G401 (cell line): ENCODE data around the gene BCAS1. TPM values are rescaled to one million over a fixed set of nuclear protein-coding genes. Genes with fewer than 3 reads are reported as not detected.
"Not testable (repeated sequence)": the region's sequence is repeated elsewhere in the genome, so short reads cannot be mapped to it uniquely, and the experiment has no call there.

ENCODE experiments used
- DNase-seq: peaks from one replicate; pipeline ENCODE4 v3.0.0-alpha.2; 2015; ENCODE audit warnings: low spot score
- in situ Hi-C: cut with HindIII; loops from 2 replicates; pipeline ENCODE4 v1.10.0; 2016; ENCODE audit warnings: low sequenced_read_pairs, mixed read lengths
- total RNA-seq: library from RNA; depleted of rRNA; stranded (reverse); fragments of >200 nt; shearing (Covaris generic); gene quantifications from 2 replicates; pipeline ENCODE4 v1.2.3, GENCODE V29; 2014

Gene BCAS1
- total RNA-seq, 1 experiment from 2014 or later = not detected

DNA sequence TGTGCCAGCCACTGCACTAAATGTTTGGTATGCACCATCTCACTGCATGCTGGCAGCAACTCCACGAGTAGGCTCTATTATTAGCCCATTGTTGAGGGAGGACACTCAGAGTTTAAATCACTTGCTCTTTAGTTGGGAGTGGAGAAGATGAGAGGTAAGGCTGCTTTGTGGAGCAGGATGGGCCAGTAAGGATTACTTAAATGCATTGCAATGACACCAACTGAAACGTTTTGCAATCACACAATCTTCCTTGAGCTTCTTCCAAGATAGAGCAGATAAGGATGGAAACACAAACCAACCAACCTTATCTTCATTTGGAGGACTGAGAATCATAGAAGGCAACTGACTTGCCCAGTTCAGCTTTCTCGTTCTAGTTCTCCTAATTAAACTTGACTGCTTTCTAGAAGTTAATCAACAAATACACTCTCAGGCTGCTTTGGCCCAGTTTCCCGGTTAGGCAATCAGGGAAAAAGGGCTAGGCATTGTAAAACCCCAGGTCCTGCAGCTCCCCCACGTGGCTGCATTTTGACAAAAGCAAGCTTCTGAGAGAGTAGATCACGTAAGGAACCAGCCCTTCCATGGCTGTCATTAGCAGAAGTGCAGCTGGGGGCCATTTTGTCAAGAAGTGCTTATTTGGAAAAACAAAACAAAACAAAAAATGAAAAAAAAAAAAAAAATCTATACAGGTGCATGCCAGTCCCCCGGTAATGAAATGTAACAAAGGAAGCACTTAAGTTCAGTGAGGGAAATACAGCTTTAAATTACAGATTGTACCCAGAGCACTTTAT lies 130.6 kb downstream of the BCAS1 start:
- peak; percentile 74 for DNase-seq
- in situ Hi-C loops = no loop called here

DNA sequence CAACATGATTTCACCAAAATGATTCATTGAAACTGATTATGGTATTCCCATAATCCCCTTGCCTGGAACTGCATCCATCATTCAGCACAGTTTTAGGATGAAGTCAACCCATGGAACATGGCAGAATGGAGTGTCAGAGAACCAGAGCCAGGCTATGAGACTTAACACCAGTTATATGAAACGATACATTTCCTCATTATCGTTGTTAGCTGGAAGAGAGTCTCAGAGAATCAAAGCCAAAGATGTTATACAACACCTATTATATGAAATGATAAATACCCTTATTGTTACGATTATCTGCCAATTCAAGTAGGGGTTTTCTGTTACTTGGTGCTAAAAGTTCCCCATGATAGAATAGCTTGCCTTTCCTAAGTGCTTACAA lies 131.2 kb downstream of the BCAS1 start:
- in situ Hi-C loops = no loop called here
- DNase-seq = no peak

- DNase-seq = no peak
- in situ Hi-C loops = no loop called here
Measured at GRCh38 chr20:53938739-53939138, 131.7 kb downstream of the BCAS1 start.

DNA sequence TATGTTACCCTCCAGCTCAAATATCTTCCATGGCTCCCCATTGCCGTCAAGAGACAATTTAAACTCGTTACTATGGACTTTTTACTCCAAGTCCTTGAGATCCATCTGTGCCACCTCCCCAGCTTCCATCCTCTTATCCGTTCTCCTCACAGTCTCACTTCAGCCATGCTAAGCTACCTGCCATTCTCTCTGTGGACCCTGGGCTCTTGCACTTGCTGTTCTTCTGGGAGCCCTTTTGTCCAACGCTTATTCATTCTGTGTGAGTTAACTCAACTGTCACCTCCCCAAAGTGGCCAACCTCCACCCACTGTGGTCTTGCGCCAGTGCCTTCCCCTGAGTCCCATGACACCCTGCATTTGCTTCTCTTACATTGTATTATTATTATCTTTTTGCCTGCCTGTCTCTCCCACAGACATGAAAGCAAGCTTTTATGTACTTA lies 132.4 kb downstream of the BCAS1 start:
- in situ Hi-C loops = no loop called here
- no peak for DNase-seq

DNA sequence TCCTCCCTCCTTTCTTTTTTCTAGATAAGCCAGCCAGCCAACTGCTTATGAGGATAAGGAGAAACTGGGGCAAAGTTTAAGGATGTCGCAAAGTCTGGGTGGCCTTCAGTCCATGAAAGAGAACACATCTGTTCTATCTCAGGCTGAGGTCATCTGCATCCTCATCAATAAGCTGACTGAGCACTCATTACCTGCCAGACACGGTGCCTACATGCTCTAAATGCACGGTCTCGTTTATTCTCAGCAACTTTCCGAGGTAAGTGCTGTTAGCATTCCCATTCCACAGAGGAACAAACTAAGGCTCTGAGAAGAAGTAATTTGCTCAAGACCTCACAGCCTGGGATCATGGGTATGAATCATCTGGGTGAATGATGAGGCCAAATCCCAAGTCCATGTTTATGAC lies 133.1 kb downstream of the BCAS1 start:
- in situ Hi-C loops = no loop called here
- DNase-seq = no peak

DNA sequence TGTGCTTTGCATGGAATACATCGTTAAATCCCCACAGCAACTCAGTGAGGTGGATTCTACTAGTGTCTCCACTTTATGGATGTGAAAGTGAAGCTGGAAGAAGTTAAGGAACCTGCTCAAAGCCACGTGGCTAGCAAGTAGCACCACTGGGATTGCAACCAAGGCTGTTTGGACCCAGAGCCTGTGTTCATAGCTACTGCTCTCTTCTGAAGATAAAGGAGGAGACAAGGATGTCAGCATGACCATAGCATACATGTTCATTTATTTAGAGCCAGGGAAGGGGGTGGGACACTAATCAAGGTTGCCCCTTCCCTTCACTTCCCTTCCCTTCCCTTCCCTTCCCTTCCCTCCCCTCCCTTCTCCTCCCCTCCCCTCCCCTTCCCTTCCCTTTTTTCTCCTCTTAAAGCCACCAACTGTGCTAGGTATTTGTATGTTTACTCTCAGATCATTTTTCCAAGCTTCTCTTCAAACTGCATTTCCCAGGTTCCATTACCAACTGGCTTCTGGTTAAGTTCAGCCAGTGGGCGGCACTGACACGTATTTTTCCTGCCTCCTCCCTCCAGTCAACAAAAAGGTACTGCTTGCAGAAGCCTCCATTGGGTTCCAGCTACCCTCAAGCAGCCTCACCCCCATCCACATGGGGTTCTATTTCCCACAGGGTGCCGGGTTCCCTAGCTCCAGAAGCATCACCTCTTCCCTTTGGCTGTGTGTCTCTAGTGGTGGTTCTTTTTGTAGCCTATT lies 134.9 kb downstream of the BCAS1 start:
- in situ Hi-C loops = no loop called here
- DNase-seq = no peak

GRCh38 chr20:53934421-53935343 lies 135.7 kb downstream of the BCAS1 start:
- in situ Hi-C loops = no loop called here
- no peak for DNase-seq

DNA sequence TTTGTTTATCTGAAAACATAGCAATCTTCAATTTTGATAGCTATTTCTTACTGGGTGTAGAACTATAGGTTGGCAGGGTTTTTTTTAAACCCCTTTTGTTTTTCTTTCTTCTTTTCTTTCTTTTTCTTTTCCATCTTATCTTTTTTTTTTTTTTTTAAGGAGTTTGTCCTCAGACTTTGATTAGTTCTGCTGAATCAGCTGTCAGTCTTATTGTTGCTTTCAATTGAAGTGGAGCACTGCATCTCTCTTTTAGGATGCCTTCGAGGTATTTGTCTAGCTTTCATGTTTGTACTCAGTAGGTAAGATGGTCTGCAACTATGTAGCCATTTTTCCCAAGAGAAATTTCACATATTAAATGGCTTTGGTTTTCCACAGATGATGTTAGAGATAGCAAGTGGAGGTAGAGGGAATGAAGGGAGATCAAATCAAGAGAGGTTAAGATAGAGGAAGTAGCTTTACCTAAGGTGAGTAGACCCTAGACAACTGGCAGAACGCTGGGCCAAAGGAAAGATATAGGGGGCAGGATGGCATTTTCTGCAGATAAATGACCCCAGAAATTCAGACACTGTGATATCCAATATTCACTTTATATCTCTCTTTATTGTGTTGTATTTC lies 137.1 kb downstream of the BCAS1 start:
- no peak for DNase-seq
- in situ Hi-C loops = no loop called here

DNA sequence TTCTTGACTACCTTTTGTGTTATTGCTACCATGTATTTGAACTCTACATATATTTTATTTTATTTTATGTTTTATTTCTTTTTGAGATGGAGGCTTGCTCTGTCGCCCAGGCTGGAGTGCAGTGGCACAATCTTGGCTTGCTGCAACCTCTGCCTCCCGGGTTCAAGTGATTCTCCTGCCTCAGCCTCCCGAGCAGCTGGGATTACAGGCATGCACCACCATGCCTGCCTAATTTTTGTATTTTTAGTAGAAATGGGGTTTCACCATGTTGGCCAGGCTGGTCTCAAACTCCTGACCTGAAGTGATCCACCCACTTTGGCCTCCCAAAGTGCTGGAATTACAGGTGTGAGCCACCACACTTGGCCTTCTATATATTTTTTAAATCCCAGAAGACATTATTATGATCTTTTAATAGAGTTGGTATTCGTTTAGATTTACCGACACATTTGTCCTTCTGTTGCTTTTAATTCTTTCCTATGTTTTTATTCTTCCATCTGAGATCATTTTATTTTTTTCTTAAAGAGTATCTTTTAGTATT lies 137.7 kb downstream of the BCAS1 start:
- DNase-seq, in situ Hi-C loops: not testable (repeated sequence)

GRCh38 chr20:53931597-53931996 lies 138.8 kb downstream of the BCAS1 start:
- in situ Hi-C loops = no loop called here
- DNase-seq = no peak

DNA sequence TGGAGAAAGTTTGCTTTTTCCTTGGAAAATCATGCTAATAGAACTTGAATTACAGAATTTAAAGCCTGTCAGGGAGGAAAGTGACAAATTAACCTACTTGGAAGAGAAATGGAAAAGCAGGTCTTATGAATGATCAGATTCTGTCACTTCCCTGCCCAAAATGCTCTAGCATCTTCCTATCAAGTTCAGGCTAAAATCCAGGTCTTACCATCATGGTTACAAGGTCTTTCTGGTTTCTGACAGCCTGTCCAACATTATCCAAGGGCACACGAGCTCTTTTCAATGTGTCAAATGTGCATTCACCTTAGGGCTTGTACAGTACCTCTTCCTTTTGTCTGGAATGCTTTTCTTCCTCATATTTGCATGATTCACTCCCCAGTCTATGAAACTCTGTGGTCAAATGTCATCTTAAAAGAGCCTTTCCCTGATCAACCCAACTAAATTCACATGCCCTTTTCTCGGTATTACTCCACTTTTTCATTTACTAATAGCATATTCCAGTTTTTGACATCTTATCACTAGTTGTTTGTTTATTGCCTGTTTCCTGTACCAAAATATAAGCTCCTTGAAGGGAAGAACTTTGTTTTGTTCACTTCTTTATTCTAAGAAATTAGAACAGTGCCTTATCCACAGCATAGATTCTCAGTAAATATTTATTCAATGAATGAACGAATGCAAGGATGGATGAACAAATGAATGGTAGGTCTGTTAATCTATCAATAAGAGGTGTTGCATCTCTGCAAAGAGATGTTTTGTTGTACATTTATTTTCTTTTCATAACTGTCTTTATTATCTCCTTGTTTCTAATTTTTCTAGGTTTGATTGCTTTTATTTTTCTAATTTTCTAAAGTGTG lies 139.5 kb downstream of the BCAS1 start:
- DNase-seq = no peak
- in situ Hi-C loops = no loop called here

GRCh38 chr20:53929974-53930650 lies 140.3 kb downstream of the BCAS1 start:
- no peak for DNase-seq
- in situ Hi-C loops = no loop called here

GRCh38 chr20:53929399-53929798 lies 141.0 kb downstream of the BCAS1 start:
- no peak for DNase-seq
- in situ Hi-C loops = no loop called here

DNA sequence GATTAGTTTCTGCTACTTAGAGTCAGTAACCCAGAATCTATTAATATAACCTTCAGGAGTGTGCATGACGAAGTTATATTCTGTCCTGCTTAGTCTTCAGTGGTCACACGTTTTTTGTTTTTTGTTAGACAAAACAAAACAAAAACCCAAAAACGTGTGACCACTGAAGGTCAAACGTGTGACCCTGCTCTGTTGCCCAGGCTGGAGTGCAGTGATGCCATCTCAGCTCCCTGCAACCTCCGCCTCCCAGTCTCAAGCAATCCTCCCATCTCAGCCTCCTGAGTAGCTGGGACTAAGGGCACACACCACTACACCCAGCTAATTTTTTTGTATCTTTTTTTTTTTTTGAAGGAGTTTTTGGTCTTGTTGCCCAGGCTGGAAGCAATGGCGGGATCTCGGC lies 142.4 kb downstream of the BCAS1 start:
- DNase-seq = no peak
- in situ Hi-C loops = no loop called here

GRCh38 chr20:53926428-53927028 lies 143.9 kb downstream of the BCAS1 start:
- in situ Hi-C loops = no loop called here
- no peak for DNase-seq

- in situ Hi-C loops = no loop called here
- DNase-seq = no peak
Measured at GRCh38 chr20:53925651-53926401, 144.6 kb downstream of the BCAS1 start.
